IPS-20b (cell line): ENCODE results near the gene ITPKB.
"Not testable (repeated sequence)": the region's sequence is repeated elsewhere in the genome, so short reads cannot be mapped to it uniquely, and the experiment has no call there.

ENCODE experiments used
- H3K27ac ChIP-seq: one replicate; pipeline ENCODE4 v1.5.1; 2013; ENCODE audit warnings: low read length
- H3K27me3 ChIP-seq: 2 replicates; pipeline ENCODE4 v1.6.1; 2013; ENCODE audit warnings: mild to moderate bottlenecking, low read length, inconsistent platforms; ENCODE audit not compliant: insufficient read depth
- H3K36me3 ChIP-seq: 2 replicates; pipeline ENCODE4 v1.6.1; 2013; ENCODE audit warnings: low read depth, mild to moderate bottlenecking, inconsistent platforms, low read length, moderate library complexity; ENCODE audit not compliant: insufficient read depth
- H3K4me1 ChIP-seq: 2 replicates; pipeline ENCODE4 v1.6.1; 2013; ENCODE audit warnings: mild to moderate bottlenecking, control low read depth, inconsistent platforms, low read length, moderate library complexity; ENCODE audit not compliant: insufficient read depth
- H3K4me3 ChIP-seq: 2 replicates; pipeline ENCODE4 v1.5.1; 2013; ENCODE audit warnings: mild to moderate bottlenecking, low read length, inconsistent platforms
- H3K9ac ChIP-seq: 2 replicates; pipeline ENCODE4 v1.6.1; 2013; ENCODE audit warnings: low read depth, mild to moderate bottlenecking, inconsistent platforms, low read length, moderate library complexity
- H3K9me3 ChIP-seq: 2 replicates; pipeline ENCODE4 v1.6.1; 2013; ENCODE audit warnings: mild to moderate bottlenecking, low read depth, low read length, inconsistent platforms; ENCODE audit not compliant: insufficient read depth

Gene ITPKB

DNA sequence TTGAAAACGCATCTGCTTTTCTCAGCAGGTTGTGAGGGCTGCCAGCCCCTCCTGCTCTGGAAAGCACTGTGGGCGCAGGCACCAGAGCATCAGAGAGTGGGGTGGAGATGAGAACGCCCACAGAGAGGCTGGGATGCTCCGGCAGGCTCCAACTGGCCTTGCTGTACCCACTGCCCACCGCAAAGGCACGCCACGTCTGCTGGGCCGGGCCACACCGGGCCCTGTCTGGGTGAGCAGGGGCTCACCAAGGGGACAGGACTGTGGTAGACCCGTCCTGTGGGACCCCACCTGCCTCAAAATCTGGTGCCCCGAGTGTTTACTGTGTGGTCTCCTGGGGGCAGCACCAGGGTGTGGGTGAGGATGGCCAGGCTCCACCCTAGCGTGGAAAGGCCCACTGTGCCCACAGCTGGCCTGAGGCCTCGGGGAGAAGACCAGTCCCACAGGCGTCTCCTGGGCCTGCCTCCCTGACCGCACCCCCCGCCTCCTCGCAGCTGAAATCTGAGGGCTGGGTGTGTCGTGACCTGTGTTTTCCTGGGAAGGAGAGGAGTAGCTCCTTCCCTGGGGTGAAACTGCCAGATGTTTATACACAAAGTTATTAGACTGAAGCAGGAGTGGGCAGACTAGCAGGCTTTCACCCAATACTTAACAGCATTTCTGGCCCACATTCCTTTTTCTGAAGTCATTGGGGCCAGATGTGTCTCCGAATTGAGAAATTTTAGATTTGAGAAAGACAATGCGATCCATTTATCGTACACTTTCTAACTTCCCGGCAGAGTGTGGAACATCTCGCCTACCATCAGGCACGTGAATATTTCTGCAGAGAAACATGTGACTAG, 136.7 kb downstream of the ITPKB start:
- no peak overlapping the region for H3K9ac ChIP-seq

DNA sequence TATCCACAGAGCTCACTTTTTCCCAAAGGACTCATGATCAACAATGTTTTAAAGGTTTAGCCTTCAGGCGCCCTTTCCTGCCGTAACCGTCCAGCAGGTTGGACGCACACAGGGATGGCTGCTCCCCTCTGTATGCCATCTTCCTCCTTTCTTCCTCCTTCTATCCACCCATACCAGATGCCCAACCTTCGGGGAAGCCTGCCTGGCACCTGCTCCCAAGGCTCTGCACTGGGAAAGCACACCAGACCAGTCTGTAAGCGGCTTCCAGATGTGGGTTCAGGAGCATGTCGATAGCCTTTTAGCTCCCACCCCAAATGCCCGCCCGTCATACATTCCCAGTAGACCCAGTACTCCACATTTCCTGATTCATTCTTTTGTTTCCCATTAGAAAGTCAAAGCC, 137.6 kb downstream of the ITPKB start:
- Histone ChIP-seq H3K36me3 (no peaks in the 10 kb centered on the region), H3K9ac (no peak overlapping the region), H3K27ac (no peak overlapping the region), H3K4me1 (peaks cover 7% of the 10 kb centered on the region), H3K4me3 (no peak overlapping the region), H3K27me3 (no peaks in the 10 kb centered on the region), H3K9me3 (no peaks in the 10 kb centered on the region)

More for the DNA sequence above, 136.7 kb downstream of the ITPKB start:
- Histone ChIP-seq H3K27me3 (no peaks in the 10 kb centered on the region), H3K4me1 (peaks cover 7% of the 10 kb centered on the region), H3K4me3 (no peak overlapping the region), H3K36me3 (no peaks in the 10 kb centered on the region), H3K27ac (no peak overlapping the region), H3K9me3 (no peaks in the 10 kb centered on the region)

DNA sequence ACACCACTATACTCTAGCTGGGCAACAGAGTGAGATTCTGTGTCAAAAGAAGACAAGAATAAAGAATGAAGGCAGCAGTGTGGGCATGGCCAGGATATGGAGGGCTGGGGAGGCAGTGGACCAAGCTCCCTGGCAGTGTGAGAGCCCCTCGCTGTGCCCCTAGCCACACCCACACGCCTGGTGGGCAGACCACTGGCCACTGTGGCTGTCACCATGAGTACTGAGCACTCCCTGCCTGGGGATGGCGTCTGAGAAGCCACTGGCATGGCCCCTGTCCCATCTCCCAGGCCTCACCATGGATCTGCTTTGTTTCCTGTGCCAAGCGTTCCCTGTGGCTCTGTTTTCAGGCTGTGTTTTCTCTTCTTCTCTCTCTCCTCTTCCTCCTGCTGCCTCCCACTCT, 138.8 kb downstream of the ITPKB start:
- Histone ChIP-seq H3K9ac (no peak overlapping the region), H3K27me3 (no peaks in the 10 kb centered on the region), H3K9me3 (peaks cover 8% of the 10 kb centered on the region), H3K4me1 (peaks cover 7% of the 10 kb centered on the region), H3K4me3 (no peak overlapping the region), H3K36me3 (no peaks in the 10 kb centered on the region), H3K27ac (no peak overlapping the region)

DNA sequence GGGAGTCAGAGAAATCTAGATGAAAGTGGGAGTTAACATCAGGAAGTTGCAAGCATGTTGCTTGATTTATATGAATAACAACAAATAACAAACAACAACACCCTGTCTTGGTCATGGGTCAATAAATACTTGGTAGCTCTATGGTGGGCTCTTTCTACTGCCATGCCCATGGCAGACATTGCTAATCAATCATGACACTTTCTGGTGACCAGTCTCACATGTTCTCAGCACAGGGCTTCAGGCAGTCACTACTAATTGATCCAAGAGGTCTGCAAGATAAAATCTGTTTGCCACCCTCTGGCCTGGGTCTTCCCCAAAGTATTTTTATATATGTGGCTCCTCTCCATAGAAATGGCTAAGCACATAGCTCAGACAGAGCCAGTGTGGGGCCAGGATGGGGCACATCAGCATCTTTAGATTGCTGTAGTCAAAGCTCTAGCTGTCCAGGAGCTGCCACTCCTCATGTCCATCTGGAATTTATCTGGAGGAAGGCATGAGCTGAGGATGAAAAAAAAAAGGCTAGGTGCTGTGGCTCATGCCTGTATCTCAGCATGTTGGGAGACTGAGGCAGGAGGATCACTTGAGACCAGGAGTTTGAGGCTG, 139.3 kb downstream of the ITPKB start:
- Histone ChIP-seq H3K27ac (no peak overlapping the region), H3K9me3 (peaks cover 10% of the 10 kb centered on the region)

DNA sequence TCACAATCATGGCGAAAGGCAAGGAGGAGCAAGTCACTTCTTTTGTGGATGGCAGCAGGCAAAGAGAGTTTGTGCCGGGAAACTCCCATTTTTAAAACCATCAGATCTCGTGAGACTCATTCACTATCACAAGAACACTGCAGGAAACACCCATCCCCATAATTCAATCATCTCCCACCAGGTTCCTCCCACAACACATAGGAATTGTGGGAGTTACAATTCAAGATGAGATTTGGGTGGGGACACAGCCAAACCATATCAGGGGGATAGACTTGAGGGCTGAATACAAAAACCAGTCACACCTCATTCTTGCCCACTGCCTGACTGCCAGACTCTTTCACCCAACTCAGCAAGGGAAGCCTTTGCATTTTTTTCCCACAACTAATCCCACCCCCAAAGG, 140.1 kb downstream of the ITPKB start:
- H3K9ac ChIP-seq, H3K27me3 ChIP-seq, H3K27ac ChIP-seq, H3K4me1 ChIP-seq, H3K36me3 ChIP-seq, H3K4me3 ChIP-seq, H3K9me3 ChIP-seq: not testable (repeated sequence)

More for the DNA sequence above, 139.3 kb downstream of the ITPKB start:
- Histone ChIP-seq H3K36me3 (no peaks in the 10 kb centered on the region), H3K4me1 (peaks cover 3% of the 10 kb centered on the region), H3K27me3 (no peaks in the 10 kb centered on the region), H3K9ac (no peak overlapping the region), H3K4me3 (no peak overlapping the region)

DNA sequence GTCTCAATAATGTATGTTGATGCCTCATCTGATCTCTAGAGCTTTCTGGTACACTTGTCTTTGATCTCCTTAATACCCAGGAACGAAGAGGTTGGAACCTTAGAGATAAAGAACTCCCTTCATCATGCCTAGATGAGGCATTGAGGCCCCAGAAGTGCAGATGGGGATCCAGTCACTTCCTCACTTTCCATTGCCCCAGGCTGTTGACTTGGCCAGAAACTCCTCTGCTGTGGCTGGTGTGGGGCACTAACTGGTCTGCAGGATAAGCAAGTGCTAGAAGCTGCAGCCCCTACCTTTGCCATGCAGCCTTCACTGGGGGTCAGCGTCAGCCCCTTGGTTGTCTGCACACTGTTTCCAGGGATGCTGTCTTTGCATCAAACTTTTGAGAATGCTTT, 140.6 kb downstream of the ITPKB start:
- H3K9me3 ChIP-seq, result peaks cover 10% of the 10 kb centered on the region
- H3K36me3 ChIP-seq, result no peaks in the 10 kb centered on the region
- no peak overlapping the region for H3K27ac ChIP-seq
- H3K27me3 ChIP-seq, result no peaks in the 10 kb centered on the region
- H3K4me3 ChIP-seq, result no peak overlapping the region
- no peak overlapping the region for H3K9ac ChIP-seq
- no peaks in the 10 kb centered on the region for H3K4me1 ChIP-seq

DNA sequence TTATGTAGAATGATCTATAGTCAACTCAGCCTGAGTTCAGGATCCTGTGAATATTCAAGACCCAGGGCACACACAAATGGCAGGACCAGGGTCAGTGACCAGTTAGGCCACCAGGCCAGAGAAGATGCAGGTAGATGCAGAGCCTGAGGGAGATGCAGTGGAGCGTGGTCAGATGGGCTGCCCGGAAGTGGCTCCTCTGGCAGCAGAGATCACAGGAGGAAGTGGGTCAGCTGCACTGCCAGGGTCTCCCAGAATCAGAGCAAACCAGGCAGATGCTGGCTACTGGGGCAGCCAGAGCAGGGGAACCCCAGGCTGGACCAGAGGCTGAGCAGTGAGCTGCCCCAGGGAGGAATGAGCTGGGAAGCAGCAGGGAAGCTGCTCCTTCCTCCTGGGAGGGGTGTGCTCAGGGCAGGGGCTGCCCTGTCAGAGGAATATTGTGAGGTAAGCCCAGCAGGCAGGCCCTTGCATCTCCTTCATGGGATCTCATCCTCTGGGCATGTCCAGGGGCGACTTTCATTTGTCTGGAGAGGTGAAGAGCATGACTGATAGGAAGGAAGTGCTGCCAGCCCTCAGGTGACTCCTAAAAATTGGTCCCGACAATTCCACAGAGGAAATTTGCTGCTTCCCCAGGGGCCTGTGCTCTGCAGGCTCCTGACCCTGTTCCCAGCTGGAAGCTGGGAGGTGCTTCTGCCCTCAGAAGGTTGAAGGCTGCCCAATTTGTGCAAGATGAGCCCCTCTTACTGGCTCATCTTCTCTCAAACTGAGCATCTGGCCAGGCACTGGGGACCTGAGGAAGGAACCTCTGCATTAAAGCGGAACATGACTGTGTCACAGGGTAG, 141.2 kb downstream of the ITPKB start:
- Histone ChIP-seq H3K9me3 (peaks cover 10% of the 10 kb centered on the region), H3K27me3 (no peaks in the 10 kb centered on the region), H3K4me3 (no peak overlapping the region), H3K4me1 (no peaks in the 10 kb centered on the region), H3K27ac (no peak overlapping the region), H3K9ac (no peak overlapping the region), H3K36me3 (no peaks in the 10 kb centered on the region)

DNA sequence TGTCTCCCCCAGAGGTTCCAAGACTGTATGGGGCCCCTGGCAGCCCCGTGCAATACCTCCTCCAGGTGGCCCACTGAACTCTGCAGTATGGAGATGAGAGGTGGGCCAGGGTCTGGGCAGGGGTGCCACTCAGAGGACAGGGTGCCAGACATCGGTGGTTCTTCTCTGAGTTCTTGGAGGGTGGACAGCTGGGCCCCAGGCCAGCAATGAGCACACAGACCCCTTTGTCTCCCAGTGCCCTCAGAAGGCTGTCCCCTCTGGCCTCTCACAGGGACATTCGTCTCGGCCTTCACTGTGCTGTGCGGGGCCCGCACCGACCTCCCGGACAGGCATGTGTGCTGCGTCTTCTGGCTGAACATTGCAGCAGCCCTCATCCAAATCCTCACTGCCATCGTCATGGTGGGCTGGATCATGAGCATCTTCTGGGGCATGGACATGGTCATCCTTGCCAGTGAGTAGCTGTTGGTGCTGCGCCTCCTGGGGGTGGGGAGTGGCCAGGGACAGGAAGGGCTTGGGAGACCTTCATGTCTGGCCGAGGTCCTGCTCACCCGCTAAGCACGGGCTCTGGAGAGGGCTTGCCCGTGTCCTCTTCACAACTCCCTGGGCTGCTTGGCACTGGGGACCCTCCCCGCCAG, 142.4 kb downstream of the ITPKB start:
- H3K9me3 ChIP-seq, result peaks cover 10% of the 10 kb centered on the region
- no peaks in the 10 kb centered on the region for H3K4me1 ChIP-seq
- no peaks in the 10 kb centered on the region for H3K27me3 ChIP-seq
- no peaks in the 10 kb centered on the region for H3K36me3 ChIP-seq
- no peak overlapping the region for H3K27ac ChIP-seq
- H3K4me3 ChIP-seq, result no peak overlapping the region
- H3K9ac ChIP-seq, result no peak overlapping the region

DNA sequence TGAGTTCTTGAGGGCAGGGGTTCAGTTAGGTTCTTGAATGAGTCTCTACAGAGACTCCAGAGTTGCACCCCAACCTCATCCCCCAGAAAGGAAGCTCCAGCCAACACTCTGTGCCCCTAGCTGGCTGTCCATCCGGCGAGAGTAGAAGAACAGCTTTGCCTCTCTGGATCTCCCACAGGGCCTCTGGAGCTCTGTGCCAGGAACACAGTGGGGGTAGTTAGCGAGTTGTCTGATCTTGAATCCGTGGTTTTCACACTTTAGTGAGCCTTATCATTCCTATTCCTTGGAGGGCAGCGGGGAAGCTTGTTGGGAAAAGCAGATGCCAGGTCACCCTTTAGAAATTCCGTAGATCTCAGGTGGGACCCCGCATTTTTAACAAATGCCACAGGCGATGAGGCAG, 145.5 kb downstream of the ITPKB start:
- peaks cover 10% of the 10 kb centered on the region for H3K9me3 ChIP-seq
- H3K27me3 ChIP-seq, result no peaks in the 10 kb centered on the region
- H3K4me1 ChIP-seq, result 0 out of 2 replicates have a peak, but pooled peaks cover 5% of the 10 kb centered on the region
- no peaks in the 10 kb centered on the region for H3K36me3 ChIP-seq
- no peak overlapping the region for H3K9ac ChIP-seq
- H3K27ac ChIP-seq, result no peak overlapping the region
- H3K4me3 ChIP-seq, result no peak overlapping the region

DNA sequence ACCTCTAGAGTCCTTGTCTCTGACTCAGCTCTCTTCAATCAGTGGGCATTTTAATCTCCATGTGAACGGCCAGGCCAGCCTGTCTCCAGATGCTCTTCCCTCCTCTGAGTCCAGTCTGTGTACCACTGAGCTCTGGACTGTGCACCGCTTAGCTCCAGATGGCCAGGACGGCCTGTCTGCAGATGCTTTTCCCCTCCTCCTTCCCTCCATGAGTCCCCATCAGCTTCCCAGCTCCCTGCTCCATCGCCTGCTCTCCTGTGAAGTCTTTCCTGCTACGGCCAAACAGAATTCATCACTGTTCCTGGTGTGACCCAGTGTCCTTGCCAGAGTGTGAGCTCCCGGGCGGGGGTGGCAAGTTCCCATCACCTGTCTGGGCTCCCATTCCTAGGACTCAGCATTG, 148.5 kb downstream of the ITPKB start:
- H3K27me3 ChIP-seq, result no peaks in the 10 kb centered on the region
- H3K4me1 ChIP-seq, result 0 out of 2 replicates have a peak, but pooled peaks cover 5% of the 10 kb centered on the region
- no peak overlapping the region for H3K27ac ChIP-seq
- H3K36me3 ChIP-seq, result no peaks in the 10 kb centered on the region
- H3K4me3 ChIP-seq, result no peak overlapping the region
- peaks cover 5% of the 10 kb centered on the region; the same call in 1 of the 2 replicates for H3K9me3 ChIP-seq
- H3K9ac ChIP-seq, result no peak overlapping the region

DNA sequence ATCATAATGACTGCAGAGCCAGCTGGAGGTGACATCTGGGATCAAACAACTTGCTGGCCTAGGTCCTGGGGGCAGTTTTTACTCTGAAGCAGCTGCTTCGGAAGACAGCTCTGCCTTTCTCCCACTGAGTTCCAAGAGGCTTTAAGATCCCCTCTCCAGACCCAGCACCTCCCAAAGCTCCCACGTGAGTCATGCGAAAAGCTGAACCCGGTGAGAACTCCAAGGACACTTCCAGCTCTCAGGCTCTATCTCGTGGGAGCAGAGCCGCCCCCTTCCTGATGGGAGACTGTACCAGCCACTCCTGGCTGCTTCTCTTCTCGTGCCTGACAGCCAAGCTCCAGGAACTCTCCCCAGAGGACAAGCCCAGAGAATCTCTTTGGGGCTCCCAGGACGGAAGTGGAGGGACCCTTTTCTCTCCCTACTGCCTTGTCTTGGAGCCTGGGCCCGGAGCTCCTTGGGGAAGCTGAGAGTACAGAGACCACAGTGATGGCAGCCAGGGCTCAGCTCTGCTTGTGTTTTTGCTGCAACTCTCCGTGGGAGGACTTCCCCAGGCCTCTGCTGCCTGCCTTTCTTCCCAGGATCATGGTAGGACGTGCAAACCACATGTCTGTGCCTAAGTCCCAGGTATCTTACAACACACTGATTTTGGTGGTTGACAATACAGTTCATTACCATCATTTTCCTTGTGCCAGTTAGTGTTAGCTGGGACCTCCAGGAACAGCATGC, 149.9 kb downstream of the ITPKB start:
- H3K4me1 ChIP-seq, result 0 out of 2 replicates have a peak, but pooled peaks cover 5% of the 10 kb centered on the region
- H3K4me3 ChIP-seq, result no peak overlapping the region
- H3K27ac ChIP-seq, result no peak overlapping the region
- H3K36me3 ChIP-seq, result no peaks in the 10 kb centered on the region
- no peaks in the 10 kb centered on the region for H3K27me3 ChIP-seq
- H3K9ac ChIP-seq, result no peak overlapping the region
- no peaks in the 10 kb centered on the region for H3K9me3 ChIP-seq
